Measurements from ENCODE around the gene GALNT18. TPM values are rescaled to one million over a fixed set of nuclear protein-coding genes. Genes with fewer than 3 reads are reported as not detected.
"Not testable (repeated sequence)": the region's sequence is repeated elsewhere in the genome, so short reads cannot be mapped to it uniquely, and the experiment has no call there.

Gene GALNT18
- total RNA-seq, 1 donor from 2014 or later: 12.9 TPM

GRCh38 chr11:11381471-11382105 is 240.2 kb downstream of the GALNT18 start:
- no peak for DNase-seq

GRCh38 chr11:11380883-11381282 is 240.9 kb downstream of the GALNT18 start:
- DNase-seq: no peak

GRCh38 chr11:11380340-11380739 is 241.5 kb downstream of the GALNT18 start:
- no peak for DNase-seq

- no peak for DNase-seq
These were observed 242.1 kb downstream of the GALNT18 start for GRCh38 chr11:11379661-11380060.

- DNase-seq: no peak
These were observed 243.4 kb downstream of the GALNT18 start for GRCh38 chr11:11378184-11378940.

- no peak for DNase-seq
These were observed 247.3 kb downstream of the GALNT18 start for GRCh38 chr11:11374358-11375148.

- DNase-seq: no peak
These were observed 247.9 kb downstream of the GALNT18 start for GRCh38 chr11:11373934-11374333.

- no peak for DNase-seq
These were observed 249.3 kb downstream of the GALNT18 start for GRCh38 chr11:11372461-11372860.

- DNase-seq: no peak
These were observed 250.9 kb downstream of the GALNT18 start for GRCh38 chr11:11370962-11371303.

- no peak for DNase-seq
These were observed 251.4 kb downstream of the GALNT18 start for GRCh38 chr11:11370255-11370961.

GRCh38 chr11:11366793-11367192 is 255.0 kb downstream of the GALNT18 start:
- no peak for DNase-seq

- DNase-seq: no peak
These were observed 258.1 kb downstream of the GALNT18 start for GRCh38 chr11:11363674-11364073.

- no peak for DNase-seq
These were observed 262.2 kb downstream of the GALNT18 start for GRCh38 chr11:11359611-11360010.

GRCh38 chr11:11356842-11357241 is 265.0 kb downstream of the GALNT18 start:
- no peak for DNase-seq

- not testable (repeated sequence) for DNase-seq
These were observed 268.9 kb downstream of the GALNT18 start, which contains the start of gene CSNK2A3 for GRCh38 chr11:11352878-11353277. TSS of gene CSNK2A3 (minus strand) at chr11:11353250. CDS start at chr11:11353119, 131 bp downstream.

GRCh38 chr11:11351851-11352250 is 270.0 kb downstream of the GALNT18 start:
- DNase-seq: not testable (repeated sequence)

GRCh38 chr11:11351042-11351586 is 270.7 kb downstream of the GALNT18 start:
- no peak for DNase-seq

- peak; percentile 75 for DNase-seq
These were observed 271.9 kb downstream of the GALNT18 start for GRCh38 chr11:11349870-11350337.

- peak; percentile 83 for DNase-seq
These were observed 272.5 kb downstream of the GALNT18 start for GRCh38 chr11:11349106-11349825.

GRCh38 chr11:11348303-11348702 is 273.5 kb downstream of the GALNT18 start:
- no peak for DNase-seq

- DNase-seq: peak; percentile 43
These were observed 274.2 kb downstream of the GALNT18 start for GRCh38 chr11:11347592-11347991.

Measured in skin of body (tissue), 2 donors.